Thoracic aorta (tissue), 2 donors: Measurements from ENCODE around the gene PXMP2. TPM values are rescaled to one million over a fixed set of nuclear protein-coding genes. Genes with fewer than 3 reads are reported as not detected.

ENCODE experiments used
- ATAC-seq: fragments of 150-250 bp; one replicate; pipeline ENCODE4 v1.8.0; 2017; ENCODE audit warnings: low read depth; ENCODE audit not compliant: insufficient number of reproducible peaks, low FRiP score
- DNase-seq: peaks from one replicate; pipeline ENCODE4 v3.0.0-alpha.2; 2020; ENCODE audit warnings: low spot score
- H3K27ac ChIP-seq, 2 donors: fragments of 200-600 bp; sonication (generic); 1 replicate in 1 of 2; 2 replicates in 1 of 2; pipeline ENCODE4 v1.5.1; 2016; ENCODE audit warnings: mild to moderate bottlenecking in 2 of 2, moderate library complexity in 2 of 2
- H3K27me3 ChIP-seq: fragments of 200-600 bp; sonication (generic); replicated peaks from 2 replicates; pipeline ENCODE4 v1.6.0; 2016; ENCODE audit warnings: mild to moderate bottlenecking; ENCODE audit not compliant: insufficient read depth
- H3K36me3 ChIP-seq: fragments of 200-600 bp; sonication (generic); one replicate; pipeline ENCODE4 v1.5.1; 2016
- H3K4me1 ChIP-seq, 2 donors: fragments of 200-600 bp; sonication (generic); 1 replicate in 1 of 2; 2 replicates in 1 of 2; pipeline versions ENCODE4 v1.5.1 to v1.6.0; 2016; ENCODE audit warnings: low read depth in 2 of 2, mild to moderate bottlenecking in 1 of 2; ENCODE audit not compliant: control insufficient read depth in 1 of 2
- H3K4me3 ChIP-seq: fragments of 200-600 bp; sonication (generic); 2 replicates; pipeline ENCODE4 v1.5.1; 2016; ENCODE audit warnings: mild to moderate bottlenecking
- H3K9me3 ChIP-seq: fragments of 200-600 bp; sonication (generic); 2 replicates; pipeline ENCODE4 v1.5.1; 2016
- total RNA-seq, 2 donors: library from RNA; depleted of rRNA; stranded (reverse); fragments of >200 nt; gene quantifications; one replicate each; pipeline versions ENCODE4 v1.1.0 to v1.2.3, GENCODE V29; 2016
- TF ChIP-seq, protein P1 (sequence below): fragments of 200-600 bp; sonication (generic); IDR thresholded peaks from one replicate; pipeline ENCODE4 v1.5.1; 2019; ENCODE audit warnings: antibody characterized with exemption

PXMP2 gene
- total RNA-seq, 2 donors from 2014 or later = 56.9 to 62.7 TPM

GRCh38 chr12:132698341-132698740, 11.0 kb downstream of the PXMP2 start:
- H3K27me3 ChIP-seq = no peaks in the 10 kb centered on the region
- ATAC-seq (no peak), DNase-seq (no peak)
- H3K36me3 ChIP-seq = peaks cover 21% of the 10 kb centered on the region
- H3K9me3 ChIP-seq = no peaks in the 10 kb centered on the region
- H3K27ac ChIP-seq = no peak overlapping the region
- H3K4me1 ChIP-seq = no peaks in the 10 kb centered on the region
- TF ChIP-seq, protein P1, sequence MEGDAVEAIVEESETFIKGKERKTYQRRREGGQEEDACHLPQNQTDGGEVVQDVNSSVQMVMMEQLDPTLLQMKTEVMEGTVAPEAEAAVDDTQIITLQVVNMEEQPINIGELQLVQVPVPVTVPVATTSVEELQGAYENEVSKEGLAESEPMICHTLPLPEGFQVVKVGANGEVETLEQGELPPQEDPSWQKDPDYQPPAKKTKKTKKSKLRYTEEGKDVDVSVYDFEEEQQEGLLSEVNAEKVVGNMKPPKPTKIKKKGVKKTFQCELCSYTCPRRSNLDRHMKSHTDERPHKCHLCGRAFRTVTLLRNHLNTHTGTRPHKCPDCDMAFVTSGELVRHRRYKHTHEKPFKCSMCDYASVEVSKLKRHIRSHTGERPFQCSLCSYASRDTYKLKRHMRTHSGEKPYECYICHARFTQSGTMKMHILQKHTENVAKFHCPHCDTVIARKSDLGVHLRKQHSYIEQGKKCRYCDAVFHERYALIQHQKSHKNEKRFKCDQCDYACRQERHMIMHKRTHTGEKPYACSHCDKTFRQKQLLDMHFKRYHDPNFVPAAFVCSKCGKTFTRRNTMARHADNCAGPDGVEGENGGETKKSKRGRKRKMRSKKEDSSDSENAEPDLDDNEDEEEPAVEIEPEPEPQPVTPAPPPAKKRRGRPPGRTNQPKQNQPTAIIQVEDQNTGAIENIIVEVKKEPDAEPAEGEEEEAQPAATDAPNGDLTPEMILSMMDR = no peak
- no peak overlapping the region for H3K4me3 ChIP-seq

- Histone ChIP-seq H3K4me3 (no peak overlapping the region), H3K27me3 (no peaks in the 10 kb centered on the region), H3K27ac (no peak overlapping the region), H3K9me3 (no peaks in the 10 kb centered on the region), H3K36me3 (peaks cover 27% of the 10 kb centered on the region), H3K4me1 (no peaks in the 10 kb centered on the region)
- no peak for ATAC-seq
- no peak for DNase-seq
- TF ChIP-seq, protein P1 = no peak
Observed at GRCh38 chr12:132700212-132700822, 12.9 kb downstream of the PXMP2 start.

DNA sequence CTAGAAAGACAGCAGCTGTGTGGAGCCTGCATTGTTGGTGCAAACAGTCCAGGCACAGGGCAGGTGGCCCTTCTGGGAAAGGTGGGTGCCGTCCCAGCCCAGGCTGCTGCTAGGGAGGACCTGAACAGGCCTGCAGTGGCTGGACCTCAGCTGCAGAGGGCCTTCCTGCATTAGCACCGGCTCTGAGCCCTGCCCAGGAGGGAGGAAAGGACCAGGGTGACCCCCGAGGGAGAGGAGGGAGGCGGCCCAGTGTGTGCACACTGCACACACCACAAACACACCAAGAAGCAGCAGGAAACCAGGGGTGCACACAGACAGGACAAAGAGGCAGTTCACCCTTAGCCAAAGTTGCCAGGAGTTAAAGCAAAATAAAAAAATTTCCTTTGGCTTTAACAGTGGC, 15.3 kb downstream of the PXMP2 start:
- no peak overlapping the region for H3K27ac ChIP-seq
- H3K9me3 ChIP-seq = no peaks in the 10 kb centered on the region
- TF ChIP-seq, protein P1 = no peak
- peaks cover 19% of the 10 kb centered on the region for H3K36me3 ChIP-seq
- no peak for DNase-seq
- no peaks in the 10 kb centered on the region for H3K27me3 ChIP-seq
- H3K4me3 ChIP-seq = no peak overlapping the region
- no peaks in the 10 kb centered on the region for H3K4me1 ChIP-seq
- ATAC-seq = no peak

DNA sequence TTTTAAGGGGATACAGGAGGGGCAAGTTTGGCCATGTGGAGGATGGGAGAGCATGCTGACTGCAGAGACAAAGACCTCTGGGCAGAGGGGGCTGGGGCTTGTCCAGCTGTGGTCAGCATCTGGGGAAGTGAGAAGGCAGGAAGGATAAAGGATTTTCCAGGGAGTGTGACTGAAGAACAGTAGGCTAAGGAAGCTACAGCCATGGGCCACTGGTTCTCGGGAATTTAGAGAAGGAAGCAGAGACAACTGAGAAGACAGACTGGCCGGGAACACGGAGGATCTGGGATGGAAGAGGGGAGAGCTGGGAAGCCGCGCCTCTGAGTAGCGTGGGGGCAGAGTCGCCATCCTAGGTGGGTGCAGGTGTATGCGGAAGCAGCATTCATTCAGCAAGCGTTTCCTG, 16.3 kb downstream of the PXMP2 start:
- Histone ChIP-seq H3K4me1 (no peaks in the 10 kb centered on the region), H3K9me3 (no peaks in the 10 kb centered on the region), H3K27ac (no peak overlapping the region), H3K36me3 (peaks cover 15% of the 10 kb centered on the region), H3K27me3 (no peaks in the 10 kb centered on the region), H3K4me3 (no peak overlapping the region)
- no peak for DNase-seq
- TF ChIP-seq, protein P1 = no peak
- ATAC-seq = no peak

GRCh38 chr12:132707241-132707640, 19.9 kb downstream of the PXMP2 start:
- Histone ChIP-seq H3K36me3 (peaks cover 6% of the 10 kb centered on the region), H3K4me3 (no peak overlapping the region), H3K27me3 (no peaks in the 10 kb centered on the region), H3K4me1 (peaks cover 12 to 16% of the 10 kb centered on the region in 2 donors), H3K27ac (no peak overlapping the region), H3K9me3 (no peaks in the 10 kb centered on the region)
- DNase-seq (no peak), ATAC-seq (no peak)
- TF ChIP-seq, protein P1 = no peak
